ENCODE data around the gene PRR33. TPM values are rescaled to one million over a fixed set of nuclear protein-coding genes. Genes with fewer than 3 reads are reported as not detected.

The PRR33 gene
- total and polyA plus RNA-seq, 5 donors, result 0.11 to 0.82 (median 0.25) TPM

DNA sequence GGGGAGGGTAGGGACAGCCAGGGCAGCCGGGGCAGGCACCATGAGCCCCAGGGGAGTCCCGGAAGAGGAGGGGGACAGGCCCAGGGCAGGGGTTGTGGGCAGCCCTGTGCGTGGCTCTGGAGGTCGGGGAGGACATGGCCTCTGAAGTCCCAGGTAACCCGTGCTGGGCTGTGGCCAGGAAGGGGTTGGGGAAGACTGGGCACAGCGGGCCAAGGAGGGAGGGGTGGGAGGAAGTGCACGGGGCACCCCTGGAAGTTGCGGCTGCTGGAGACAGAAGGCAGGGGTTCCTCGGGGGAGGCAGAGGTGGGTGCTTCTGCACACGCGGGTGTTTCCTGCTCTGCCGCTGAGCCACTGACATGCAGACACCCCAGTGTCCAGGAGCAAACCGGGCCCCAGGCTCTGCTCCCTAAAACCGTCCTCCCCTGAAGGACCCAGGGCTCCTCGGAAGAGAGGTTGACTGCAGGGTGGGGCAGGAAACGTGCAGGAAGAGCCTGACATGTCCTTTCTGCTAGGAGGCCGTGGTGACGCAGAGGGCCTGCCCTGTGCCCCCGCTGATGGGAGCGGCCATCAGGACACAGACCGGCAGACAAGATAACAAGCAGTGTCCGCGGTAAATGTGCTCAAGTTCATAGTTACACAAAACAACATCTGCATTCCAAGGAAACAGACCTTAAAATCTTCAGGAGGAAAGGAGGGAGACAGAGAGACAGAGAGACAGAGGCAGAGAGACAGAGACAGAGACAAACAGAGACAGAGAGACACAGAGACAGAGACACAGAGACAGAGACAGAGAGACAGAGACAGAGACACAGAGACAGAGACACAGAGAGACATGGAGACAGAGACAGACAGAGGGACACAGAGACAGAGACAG, 47.2 kb downstream of the PRR33 start:
- Histone ChIP-seq H3K9me3 (ENCODE audit: control insufficient read depth, low read length) (no peaks in the 10 kb centered on the region), H3K4me3 (ENCODE audit: low read length) (no peak overlapping the region), H3K4me1 (ENCODE audit: control insufficient read depth, insufficient read depth, low read length) (no peaks in the 10 kb centered on the region), H3K27ac (ENCODE audit: low read length) (no peak overlapping the region), H3K27me3 (ENCODE audit: control insufficient read depth, insufficient read depth) (no peaks in the 10 kb centered on the region)
- DNase-seq, result peak; percentile 65 to 85 (median 81)
- ATAC-seq, result peak; percentile 35 to 75
- WGBS, result 48% methylated on average over 23 of the region's 23 CpGs
- intact Hi-C loops (cut with DNase I), result loop anchor here in 2 of 4 donors (5.0 to 10.0 kb wide), 4 partner anchors 43 to 308 kb away; partner anchors contain the start of genes MRPL23 (in 1 of the 2) and PRR33 (in 1 of the 2)

DNA sequence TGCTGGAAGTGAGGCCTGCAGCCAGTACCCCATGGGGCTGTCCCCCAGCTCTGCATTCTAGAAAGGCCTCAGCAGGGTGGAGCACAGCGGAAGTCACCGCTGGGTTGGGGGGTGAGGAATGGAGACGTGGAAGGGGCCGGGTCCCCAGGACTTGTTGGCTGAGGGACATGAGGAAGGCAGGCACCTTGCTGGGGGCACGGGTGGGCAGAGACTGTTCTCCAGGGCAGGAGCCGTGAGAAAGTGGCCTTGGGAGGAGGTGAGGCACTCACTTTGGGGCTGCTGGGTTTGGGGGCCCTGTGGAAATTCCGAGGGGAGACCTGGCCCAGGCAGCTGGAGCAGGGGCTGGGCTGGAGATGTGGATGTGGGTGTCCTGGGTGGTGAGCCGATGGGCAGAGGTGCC, 47.9 kb downstream of the PRR33 start:
- DNase-seq, result peak in 1 of 3 donors; percentile 22
- H3K27ac ChIP-seq (ENCODE audit: low read length), result no peak overlapping the region

DNA sequence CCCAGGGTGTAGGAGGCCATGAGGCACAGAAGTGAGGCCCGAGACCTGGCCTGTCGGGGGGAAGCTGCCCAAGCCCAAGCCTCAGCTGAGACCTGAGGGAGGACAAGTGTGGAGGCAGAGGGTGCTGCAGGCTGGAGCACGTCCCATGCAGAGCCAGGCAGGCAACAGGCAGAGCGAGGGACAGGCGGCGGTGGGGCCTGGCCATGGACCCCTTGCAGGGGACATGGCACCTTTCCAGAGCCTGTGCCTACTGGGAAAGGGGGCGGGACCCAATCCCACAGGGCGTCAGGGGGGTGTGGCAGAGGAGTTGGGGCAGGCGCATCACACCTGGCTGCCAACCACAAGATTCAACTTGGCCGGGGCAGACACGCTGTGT, 48.6 kb downstream of the PRR33 start:
- no peak for ATAC-seq
- H3K4me1 ChIP-seq (ENCODE audit: control insufficient read depth, insufficient read depth, low read length), result no peaks in the 10 kb centered on the region

More for the DNA sequence above, 47.9 kb downstream of the PRR33 start:
- ATAC-seq, result no peak
- 85% methylated on average over 8 of the region's 8 CpGs for WGBS
- intact Hi-C loops (cut with DNase I), result loop anchor here in 2 of 4 donors (5.0 to 10.0 kb wide), 4 partner anchors 44 to 309 kb away; partner anchors contain the start of genes MRPL23 (in 1 of the 2) and PRR33 (in 1 of the 2)
- Histone ChIP-seq H3K27me3 (ENCODE audit: control insufficient read depth, insufficient read depth) (no peaks in the 10 kb centered on the region), H3K4me1 (ENCODE audit: control insufficient read depth, insufficient read depth, low read length) (no peaks in the 10 kb centered on the region), H3K9me3 (ENCODE audit: control insufficient read depth, low read length) (no peaks in the 10 kb centered on the region), H3K4me3 (ENCODE audit: low read length) (no peak overlapping the region)

DNA sequence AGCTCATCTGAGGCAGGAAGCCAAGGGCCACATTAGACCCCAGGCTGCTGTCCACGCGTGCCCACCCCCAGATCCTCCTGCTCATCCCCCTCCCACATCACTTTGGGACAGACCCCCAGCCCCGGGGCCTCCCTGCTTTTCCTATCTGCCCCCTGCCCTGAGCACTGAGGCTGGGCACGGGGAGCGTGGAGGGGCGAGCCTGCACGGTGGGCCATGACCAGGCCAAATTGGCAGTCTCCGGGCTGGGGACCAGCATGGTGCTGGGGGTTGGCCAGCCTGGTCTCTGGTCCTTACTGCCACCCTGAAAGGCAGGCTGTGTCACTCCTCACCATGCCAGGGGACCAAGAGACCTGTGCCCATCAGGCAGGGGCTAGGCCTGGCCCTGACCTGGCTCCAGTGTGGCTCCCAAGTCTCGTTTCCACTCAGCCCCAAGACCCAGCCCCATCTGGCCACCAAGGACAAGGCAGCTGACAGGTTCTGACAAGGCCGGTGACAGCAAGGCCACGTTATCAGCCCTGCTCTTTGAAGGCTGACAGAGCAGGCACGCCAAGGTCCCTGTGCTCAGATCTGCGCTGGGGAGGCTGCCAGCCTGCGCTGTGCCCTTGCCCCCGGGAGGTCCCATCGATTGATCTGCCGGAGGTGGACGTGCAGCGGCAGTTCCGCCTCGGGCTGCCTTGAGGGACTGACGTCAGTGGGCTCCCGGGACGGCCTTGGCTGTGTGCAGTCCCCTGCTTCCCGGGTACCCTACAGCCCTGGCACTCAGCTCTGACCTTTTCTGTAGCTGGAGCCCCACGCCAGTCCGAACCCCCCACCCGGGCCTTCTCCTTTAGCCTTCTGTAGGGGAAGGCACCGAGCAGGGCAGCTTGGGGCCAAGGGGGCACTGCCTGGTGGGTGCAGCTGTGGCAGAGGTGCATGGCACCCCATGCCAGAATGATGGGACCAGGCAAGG, 49.3 kb downstream of the PRR33 start:
- ATAC-seq, result peak; percentile 35 to 48

More for the DNA sequence above, 48.6 kb downstream of the PRR33 start:
- no peaks in the 10 kb centered on the region for H3K27me3 ChIP-seq (ENCODE audit: control insufficient read depth, insufficient read depth)
- 76% methylated on average over 11 of the region's 11 CpGs for WGBS
- no peaks in the 10 kb centered on the region for H3K9me3 ChIP-seq (ENCODE audit: control insufficient read depth, low read length)
- intact Hi-C loops (cut with DNase I), result loop anchor here in 2 of 4 donors (5.0 to 10.0 kb wide), 4 partner anchors 44 to 309 kb away; partner anchors contain the start of genes MRPL23 (in 1 of the 2) and PRR33 (in 1 of the 2)
- H3K4me3 ChIP-seq (ENCODE audit: low read length), result no peak overlapping the region
- no peak overlapping the region for H3K27ac ChIP-seq (ENCODE audit: low read length)
- DNase-seq, result peak; percentile 10 to 56 (median 36)

DNA sequence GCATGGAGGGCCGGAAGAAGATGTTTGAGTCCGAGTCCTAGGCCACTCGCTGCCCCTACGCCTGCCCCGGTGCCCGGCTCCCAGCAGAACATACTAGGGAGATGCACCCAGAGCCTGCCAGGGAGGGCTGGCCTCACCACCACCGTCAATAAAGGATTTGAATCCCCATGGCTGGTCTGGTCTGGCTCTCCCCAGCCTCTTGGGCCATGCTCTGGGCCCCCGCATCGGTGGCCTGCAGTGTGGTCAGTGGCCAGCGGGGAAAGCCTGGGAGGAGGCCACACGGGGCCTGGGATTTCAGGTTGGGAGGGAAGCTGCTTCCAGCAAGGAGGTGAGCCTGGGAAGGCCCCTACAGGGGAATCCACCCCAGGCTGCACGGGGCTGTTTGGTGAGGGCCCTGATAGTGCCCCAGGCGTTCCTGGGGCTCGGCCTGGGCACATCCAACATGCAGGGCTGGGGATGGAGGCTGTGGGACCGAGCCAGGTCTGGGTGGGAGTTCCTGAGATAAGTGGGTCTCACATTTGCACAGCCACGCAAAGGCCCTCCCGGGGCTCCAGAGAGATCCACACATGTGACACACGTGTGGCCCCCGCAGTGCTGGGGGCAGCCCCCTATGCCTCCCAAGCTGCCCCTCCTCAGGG, 50.1 kb downstream of the PRR33 start:
- peak; percentile 10 to 41 (median 22) for DNase-seq
- intact Hi-C loops (cut with DNase I), result loop anchor here in 2 of 4 donors (5.0 to 10.0 kb wide), 4 partner anchors 46 to 311 kb away; partner anchors contain the start of genes MRPL23 (in 1 of the 2) and PRR33 (in 1 of the 2)
- Histone ChIP-seq H3K27me3 (ENCODE audit: control insufficient read depth, insufficient read depth) (no peaks in the 10 kb centered on the region), H3K9me3 (ENCODE audit: control insufficient read depth, low read length) (no peaks in the 10 kb centered on the region), H3K4me1 (ENCODE audit: control insufficient read depth, insufficient read depth, low read length) (no peaks in the 10 kb centered on the region), H3K4me3 (ENCODE audit: low read length) (no peak overlapping the region), H3K27ac (ENCODE audit: low read length) (no peak overlapping the region)
- 91% methylated on average over 19 of the region's 19 CpGs for WGBS
- no peak for ATAC-seq

More for the DNA sequence above, 49.3 kb downstream of the PRR33 start:
- 78% methylated on average over 29 of the region's 29 CpGs for WGBS
- peak; percentile 54 to 78 (median 75) for DNase-seq
- H3K4me3 ChIP-seq (ENCODE audit: low read length), result no peak overlapping the region
- no peaks in the 10 kb centered on the region for H3K27me3 ChIP-seq (ENCODE audit: control insufficient read depth, insufficient read depth)
- H3K9me3 ChIP-seq (ENCODE audit: control insufficient read depth, low read length), result no peaks in the 10 kb centered on the region
- no peak overlapping the region for H3K27ac ChIP-seq (ENCODE audit: low read length)
- H3K4me1 ChIP-seq (ENCODE audit: control insufficient read depth, insufficient read depth, low read length), result no peaks in the 10 kb centered on the region
- intact Hi-C loops (cut with DNase I), result loop anchor here in 2 of 4 donors (5.0 to 10.0 kb wide), 4 partner anchors 45 to 310 kb away; partner anchors contain the start of genes MRPL23 (in 1 of the 2) and PRR33 (in 1 of the 2)

DNA sequence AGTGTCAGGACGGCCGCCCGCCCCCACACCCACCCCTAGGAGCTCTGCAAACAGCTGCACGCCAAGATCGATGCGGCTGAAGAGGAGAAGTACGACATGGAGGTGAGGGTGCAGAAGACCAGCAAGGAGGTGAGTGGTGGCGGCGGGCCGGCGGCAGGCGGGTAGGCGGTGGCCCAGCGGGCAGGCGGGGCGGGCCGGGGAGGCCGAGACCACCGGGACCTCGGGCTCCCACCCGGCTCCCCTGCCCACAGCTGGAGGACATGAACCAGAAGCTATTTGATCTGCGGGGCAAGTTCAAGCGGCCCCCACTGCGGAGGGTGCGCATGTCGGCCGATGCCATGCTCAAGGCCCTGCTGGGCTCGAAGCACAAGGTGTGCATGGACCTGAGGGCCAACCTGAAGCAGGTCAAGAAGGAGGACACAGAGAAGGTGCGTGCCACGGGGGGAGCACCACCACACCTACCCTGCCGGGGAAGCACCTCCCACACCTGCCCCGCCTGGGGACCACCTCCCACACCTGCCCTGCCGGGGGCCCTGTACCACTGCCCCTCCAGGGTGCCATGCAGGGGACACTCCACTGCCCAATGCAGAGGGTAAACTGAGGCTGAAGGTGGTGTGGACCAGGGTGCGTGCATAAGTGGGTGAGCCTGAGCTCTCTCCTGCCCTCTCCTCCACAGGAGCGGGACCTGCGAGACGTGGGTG, 50.8 kb downstream of the PRR33 start:
- ATAC-seq (no peak), DNase-seq (peak; percentile 11 to 66 (median 46))
- Histone ChIP-seq H3K9me3 (ENCODE audit: control insufficient read depth, low read length) (no peaks in the 10 kb centered on the region), H3K27me3 (ENCODE audit: control insufficient read depth, insufficient read depth) (no peaks in the 10 kb centered on the region), H3K27ac (ENCODE audit: low read length) (no peak overlapping the region), H3K4me3 (ENCODE audit: low read length) (no peak overlapping the region), H3K4me1 (ENCODE audit: control insufficient read depth, insufficient read depth, low read length) (no peaks in the 10 kb centered on the region)
- intact Hi-C loops (cut with DNase I), result loop anchor here in 2 of 4 donors (5.0 to 10.0 kb wide), 4 partner anchors 46 to 311 kb away; partner anchors contain the start of genes MRPL23 (in 1 of the 2) and PRR33 (in 1 of the 2)
- WGBS, result 95% methylated on average over 37 of the region's 37 CpGs

DNA sequence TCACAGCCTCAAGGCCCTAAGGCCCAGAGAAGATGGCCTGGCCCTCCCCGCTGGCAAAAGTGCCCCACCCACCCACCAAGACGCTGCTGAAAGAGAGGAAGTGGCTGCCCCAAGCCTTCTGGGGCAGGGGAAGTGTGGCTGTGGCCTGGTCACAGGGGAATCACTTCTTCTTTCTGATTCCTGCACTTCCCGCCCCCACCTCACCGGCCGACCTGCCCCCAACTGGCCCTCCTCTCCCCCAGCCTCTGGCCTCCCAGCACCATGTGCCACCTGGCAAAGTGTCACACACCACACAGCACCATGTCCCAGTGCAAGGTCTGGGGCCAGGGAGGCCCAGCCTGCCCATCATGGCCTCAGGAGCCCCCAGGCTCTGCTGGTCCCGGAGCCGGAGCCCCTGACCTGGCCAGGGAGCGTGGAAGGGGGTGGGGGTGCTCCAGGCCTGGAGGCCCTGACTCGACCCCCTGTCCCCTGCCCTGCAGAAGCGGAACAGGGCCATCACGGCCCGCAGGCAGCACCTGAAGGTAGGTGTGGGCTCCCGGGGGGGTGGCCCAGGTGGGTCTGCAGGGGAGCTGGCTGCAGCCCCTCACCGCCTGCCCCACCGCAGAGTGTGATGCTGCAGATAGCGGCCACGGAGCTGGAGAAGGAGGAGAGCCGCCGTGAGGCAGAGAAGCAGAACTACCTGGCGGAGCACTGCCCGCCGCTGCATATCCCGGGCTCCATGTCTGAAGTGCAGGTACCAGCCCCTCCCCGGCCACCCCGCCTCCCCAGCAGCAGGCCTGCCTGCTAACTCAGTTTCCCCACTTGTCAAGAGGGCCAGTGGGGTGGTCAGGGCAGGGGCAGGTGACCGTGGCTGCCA, 51.5 kb downstream of the PRR33 start:
- Histone ChIP-seq H3K9me3 (ENCODE audit: control insufficient read depth, low read length) (no peaks in the 10 kb centered on the region), H3K27me3 (ENCODE audit: control insufficient read depth, insufficient read depth) (no peaks in the 10 kb centered on the region), H3K4me1 (ENCODE audit: control insufficient read depth, insufficient read depth, low read length) (no peaks in the 10 kb centered on the region), H3K4me3 (ENCODE audit: low read length) (no peak overlapping the region), H3K27ac (ENCODE audit: low read length) (no peak overlapping the region)
- DNase-seq (peak; percentile 51 to 85 (median 79)), ATAC-seq (no peak)
- intact Hi-C loops (cut with DNase I), result loop anchor here in 3 of 4 donors (5.0 to 10.0 kb wide), 6 partner anchors 47 to 315 kb away; partner anchors contain the start of genes MRPL23 (in 1 of the 3) and PRR33 (in 1 of the 3)
- WGBS, result 85% methylated on average over 26 of the region's 26 CpGs

DNA sequence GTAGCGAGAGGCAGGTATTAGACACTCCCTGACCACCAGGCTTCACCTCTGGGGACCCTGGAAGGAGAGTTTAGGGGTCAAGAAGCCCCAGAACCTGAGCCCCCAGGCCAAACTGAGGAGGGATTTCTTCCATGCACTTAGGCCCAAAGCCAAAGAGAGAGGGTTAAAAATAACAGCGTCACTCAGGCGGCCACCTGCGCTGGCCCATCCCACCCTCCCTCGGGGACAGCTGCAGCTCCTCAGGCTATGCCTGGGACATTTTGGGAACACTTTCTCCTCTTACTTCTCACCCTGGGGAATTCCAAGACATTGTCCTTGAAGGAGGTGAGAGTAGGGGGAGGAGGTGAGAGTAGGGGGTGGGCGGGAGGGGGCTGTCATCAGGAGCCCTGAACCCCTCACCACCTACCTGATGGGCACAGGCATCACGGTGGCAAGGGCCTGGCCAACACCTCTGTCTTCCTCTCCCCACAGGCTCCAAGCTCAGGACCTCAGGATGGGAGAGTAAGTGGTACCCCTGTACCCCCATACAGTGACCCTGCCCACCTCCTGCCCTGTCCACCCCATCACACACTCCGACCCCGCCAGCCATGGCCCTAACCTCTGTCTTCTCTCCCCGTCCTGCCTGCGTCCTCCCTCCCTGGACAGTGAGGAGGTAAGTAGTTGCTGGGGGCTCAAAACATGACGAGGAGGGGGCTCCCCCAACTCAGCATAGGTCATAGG, 52.3 kb downstream of the PRR33 start:
- no peak overlapping the region for H3K4me3 ChIP-seq (ENCODE audit: low read length)
- H3K9me3 ChIP-seq (ENCODE audit: control insufficient read depth, low read length), result no peaks in the 10 kb centered on the region
- ATAC-seq, result no peak
- H3K27ac ChIP-seq (ENCODE audit: low read length), result no peak overlapping the region
- no peaks in the 10 kb centered on the region for H3K27me3 ChIP-seq (ENCODE audit: control insufficient read depth, insufficient read depth)
- 75% methylated on average over 12 of the region's 12 CpGs for WGBS
- DNase-seq, result peak; percentile 4 to 27 (median 17)
- intact Hi-C loops (cut with DNase I), result loop anchor here in 3 of 4 donors (5.0 to 10.0 kb wide), 3 partner anchors 187 to 315 kb away; no protein-coding TSS in a partner anchor
- no peaks in the 10 kb centered on the region for H3K4me1 ChIP-seq (ENCODE audit: control insufficient read depth, insufficient read depth, low read length)

Measured in right cardiac atrium (tissue), 5 donors.